Left hindlimb (tissue), 1 donor: ENCODE measurements around the gene CIDEB.
A peak's percentile ranks its signal among the peaks of the same experiment; 100 is the strongest.

Experiments
- DNase-seq: peaks from one replicate; pipeline ENCODE4 v3.0.0-alpha.2; 2018

Gene CIDEB

GRCh38 chr14:24332268-24332993, 24.7 kb upstream of the CIDEB start:
- DNase-seq, result peak; percentile 61

- DNase-seq, result no peak
Measured at GRCh38 chr14:24331731-24332267, 24.0 kb upstream of the CIDEB start.

GRCh38 chr14:24330973-24331674, 23.3 kb upstream of the CIDEB start:
- no peak for DNase-seq

GRCh38 chr14:24329736-24330135, 22.0 kb upstream of the CIDEB start:
- DNase-seq, result no peak

GRCh38 chr14:24329073-24329663, 21.4 kb upstream of the CIDEB start:
- peak; percentile 33 for DNase-seq

- peak; percentile 32 for DNase-seq
Measured at GRCh38 chr14:24327914-24328313, 20.1 kb upstream of the CIDEB start.

GRCh38 chr14:24327303-24327702, 19.5 kb upstream of the CIDEB start:
- peak; percentile 22 for DNase-seq

GRCh38 chr14:24325963-24326362, 18.2 kb upstream of the CIDEB start:
- peak; percentile 23 for DNase-seq

GRCh38 chr14:24325041-24325530, 17.3 kb upstream of the CIDEB start:
- DNase-seq, result no peak

GRCh38 chr14:24324024-24324423, 16.2 kb upstream of the CIDEB start:
- peak; percentile 28 for DNase-seq

- DNase-seq, result peak; percentile 3
Measured at GRCh38 chr14:24323341-24323740, 15.6 kb upstream of the CIDEB start.

- DNase-seq, result no peak
Measured at GRCh38 chr14:24322672-24323071, 14.9 kb upstream of the CIDEB start.

GRCh38 chr14:24321212-24321975, 13.6 kb upstream of the CIDEB start:
- DNase-seq, result no peak

- DNase-seq, result no peak
Measured at GRCh38 chr14:24317141-24317928, 9.6 kb upstream of the CIDEB start.

GRCh38 chr14:24316597-24316950, 8.8 kb upstream of the CIDEB start:
- no peak for DNase-seq

- DNase-seq, result no peak
Measured at GRCh38 chr14:24315807-24316596, 8.2 kb upstream of the CIDEB start.

GRCh38 chr14:24315243-24315806, 7.5 kb upstream of the CIDEB start:
- no peak for DNase-seq

GRCh38 chr14:24314377-24315193, 6.8 kb upstream of the CIDEB start:
- DNase-seq, result no peak

GRCh38 chr14:24313913-24314312, 6.1 kb upstream of the CIDEB start:
- DNase-seq, result no peak
